HFF-Myc (cell line): ENCODE data around the gene GAS6.

Experiments
- DNase-seq: peaks from one replicate; pipeline ENCODE4 v3.0.0-alpha.2; 2011; ENCODE audit warnings: low read depth; ENCODE audit errors: extremely low read depth
- H3K4me3 ChIP-seq: replicated peaks from 2 replicates; pipeline ENCODE4 v1.5.1; 2011; ENCODE audit warnings: low read depth, mild to moderate bottlenecking, control low read depth, low read length
- CTCF ChIP-seq: IDR thresholded peaks from 2 replicates; pipeline ENCODE4 v1.5.1; 2012; ENCODE audit warnings: mild to moderate bottlenecking, low read depth, low read length, control low read depth; ENCODE audit errors: missing control alignments

The GAS6 gene

GRCh38 chr13:113860665-113861432 is 3.0 kb downstream of the GAS6 start:
- DNase-seq, result no peak
- H3K4me3 ChIP-seq, result peak overlapping the region; percentile 77
- TF ChIP-seq CTCF, result no peak

- DNase-seq, result no peak
- TF ChIP-seq CTCF, result no peak
- 0 out of 2 replicates have a peak overlapping the region, but pooled peaks have one; percentile 77 for H3K4me3 ChIP-seq
These were observed 3.7 kb downstream of the GAS6 start for GRCh38 chr13:113860051-113860664.

GRCh38 chr13:113859311-113860050 is 4.4 kb downstream of the GAS6 start:
- TF ChIP-seq CTCF, result no peak
- H3K4me3 ChIP-seq, result no peak overlapping the region
- no peak for DNase-seq

- DNase-seq, result no peak
- no peak overlapping the region for H3K4me3 ChIP-seq
- no peak for TF ChIP-seq CTCF
These were observed 6.2 kb downstream of the GAS6 start for GRCh38 chr13:113857531-113858195.

- DNase-seq, result no peak
- no peak for TF ChIP-seq CTCF
- H3K4me3 ChIP-seq, result no peak overlapping the region
These were observed 7.2 kb downstream of the GAS6 start for GRCh38 chr13:113856716-113857065.

GRCh38 chr13:113855931-113856715 is 7.8 kb downstream of the GAS6 start:
- DNase-seq, result no peak

More at GRCh38 chr13:113855931-113856715, 7.8 kb downstream of the GAS6 start:
- TF ChIP-seq CTCF, result no peak
- no peak overlapping the region for H3K4me3 ChIP-seq
